GM12872 (cell line): ENCODE data around the gene CCDC39.
A peak's percentile ranks its signal among the peaks of the same experiment; 100 is the strongest.

Experiments used
- TF ChIP-seq, protein P1 (sequence below): IDR thresholded peaks from 3 replicates; pipeline ENCODE4 v1.5.1; 2011; ENCODE audit warnings: low read depth, mild to moderate bottlenecking, low read length, moderate library complexity; ENCODE audit not compliant: insufficient read depth

CCDC39 gene

GRCh38 chr3:180600473-180600872 is 78.8 kb downstream of the CCDC39 start:
- TF ChIP-seq, protein P1, sequence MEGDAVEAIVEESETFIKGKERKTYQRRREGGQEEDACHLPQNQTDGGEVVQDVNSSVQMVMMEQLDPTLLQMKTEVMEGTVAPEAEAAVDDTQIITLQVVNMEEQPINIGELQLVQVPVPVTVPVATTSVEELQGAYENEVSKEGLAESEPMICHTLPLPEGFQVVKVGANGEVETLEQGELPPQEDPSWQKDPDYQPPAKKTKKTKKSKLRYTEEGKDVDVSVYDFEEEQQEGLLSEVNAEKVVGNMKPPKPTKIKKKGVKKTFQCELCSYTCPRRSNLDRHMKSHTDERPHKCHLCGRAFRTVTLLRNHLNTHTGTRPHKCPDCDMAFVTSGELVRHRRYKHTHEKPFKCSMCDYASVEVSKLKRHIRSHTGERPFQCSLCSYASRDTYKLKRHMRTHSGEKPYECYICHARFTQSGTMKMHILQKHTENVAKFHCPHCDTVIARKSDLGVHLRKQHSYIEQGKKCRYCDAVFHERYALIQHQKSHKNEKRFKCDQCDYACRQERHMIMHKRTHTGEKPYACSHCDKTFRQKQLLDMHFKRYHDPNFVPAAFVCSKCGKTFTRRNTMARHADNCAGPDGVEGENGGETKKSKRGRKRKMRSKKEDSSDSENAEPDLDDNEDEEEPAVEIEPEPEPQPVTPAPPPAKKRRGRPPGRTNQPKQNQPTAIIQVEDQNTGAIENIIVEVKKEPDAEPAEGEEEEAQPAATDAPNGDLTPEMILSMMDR, result no peak

DNA sequence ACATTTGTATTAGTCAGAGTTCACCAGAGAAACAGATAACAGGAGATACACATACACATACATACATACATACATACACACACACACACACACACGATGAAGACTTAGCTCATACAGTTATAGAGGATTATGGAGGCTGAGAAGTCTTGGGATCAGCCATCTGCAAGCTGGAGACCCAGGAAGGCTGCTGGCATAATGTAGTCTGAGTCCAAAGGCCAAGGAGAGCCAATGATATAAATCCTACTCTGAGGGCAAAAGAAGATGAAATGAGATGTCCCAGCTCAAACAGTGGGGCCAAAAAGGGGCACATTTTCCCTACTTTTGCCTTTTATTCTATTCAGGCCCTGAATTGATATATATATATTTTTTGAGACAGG is 83.7 kb downstream of the CCDC39 start:
- TF ChIP-seq, protein P1, result no peak

DNA sequence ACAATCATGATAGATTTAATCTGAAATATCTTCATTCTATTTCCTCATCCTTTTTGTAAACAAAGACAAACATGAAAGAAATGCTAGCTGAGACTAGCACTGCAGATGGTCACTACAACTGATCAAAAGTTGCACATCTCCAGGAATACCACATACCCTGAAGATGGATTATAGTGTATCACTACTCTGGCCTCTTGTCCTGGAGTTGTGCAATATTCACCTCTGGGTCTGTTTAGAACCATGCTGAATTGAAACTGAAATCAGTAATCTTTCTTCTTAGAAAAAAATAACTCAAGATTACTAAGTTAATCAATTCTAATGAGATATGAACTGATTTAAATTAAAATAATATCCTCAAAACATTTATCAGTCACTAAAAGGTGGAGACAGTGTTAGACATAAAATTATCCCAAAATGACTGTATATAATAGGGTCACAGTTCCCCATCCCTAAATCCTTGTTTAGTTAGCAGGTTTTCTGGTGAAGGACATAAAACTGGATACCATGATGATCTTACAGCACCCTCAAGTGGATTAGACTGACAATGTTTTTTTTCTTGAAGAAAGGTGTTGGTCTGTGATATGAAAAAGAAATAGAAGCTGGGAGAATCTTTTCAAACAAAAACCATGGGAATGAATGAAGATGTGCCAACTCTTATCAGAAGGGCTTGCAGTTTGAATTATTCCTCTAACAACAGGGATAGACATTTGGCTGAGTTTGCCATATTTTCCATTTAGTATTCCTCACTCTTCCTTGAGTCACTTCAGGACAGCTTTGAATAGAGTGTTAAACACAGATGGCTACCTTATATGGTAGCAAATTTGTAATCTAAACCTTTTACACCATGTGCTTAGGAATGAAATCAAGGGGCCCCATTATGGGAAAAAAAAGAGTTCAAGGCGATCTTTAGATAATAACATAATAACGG is 84.4 kb downstream of the CCDC39 start:
- TF ChIP-seq, protein P1, result peak; percentile 56

GRCh38 chr3:180590396-180590795 is 88.9 kb downstream of the CCDC39 start:
- TF ChIP-seq, protein P1, result no peak

GRCh38 chr3:180580934-180581333 is 98.4 kb downstream of the CCDC39 start:
- TF ChIP-seq, protein P1, result no peak

GRCh38 chr3:180575571-180575970 is 103.7 kb downstream of the CCDC39 start:
- TF ChIP-seq, protein P1, result no peak

GRCh38 chr3:180571831-180572598 is 107.3 kb downstream of the CCDC39 start:
- TF ChIP-seq, protein P1, result no peak
